ENCODE data around the gene ZNF862. TPM values are rescaled to one million over a fixed set of nuclear protein-coding genes. Genes with fewer than 3 reads are reported as not detected.

The ZNF862 gene
- polyA plus RNA-seq, 1 of the 3 experiments (the other 2 are of a cell fraction) = 17.3 TPM

GRCh38 chr7:149809215-149809614 is 29.0 kb upstream of the ZNF862 start:
- Histone ChIP-seq H3K4me2 (no peak overlapping the region), H2AFZ (ENCODE audit: low read depth) (no peak overlapping the region), H4K20me1 (ENCODE audit: insufficient read depth) (no peaks in the 10 kb centered on the region), H3K9me2 (no peaks in the 10 kb centered on the region), H3K9me3 (no peaks in the 10 kb centered on the region), H3K36me3 (replicated peaks in 1 of 2; ENCODE audit: control insufficient read depth in 1 of 2, insufficient read depth in 2 of 2, low read length in 1 of 2) (no peaks in the 10 kb centered on the region), H3K9ac (no peak overlapping the region), H3F3A (replicated peaks; ENCODE audit: insufficient read depth) (no peaks in the 10 kb centered on the region), H3K27ac (ENCODE audit: low read depth in 2 of 2, low read length in 1 of 2) (no peak overlapping the region), H3K4me3 (ENCODE audit: low read depth in 2 of 2, low read length in 1 of 2) (no peak overlapping the region), H3K27me3 (ENCODE audit: insufficient read depth) (peaks cover 22% of the 10 kb centered on the region), H3K4me1 (ENCODE audit: control insufficient read depth in 1 of 2, insufficient read depth in 2 of 2, low read depth in 1 of 2, low read length in 1 of 2) (no peaks in the 10 kb centered on the region; a peak in 1 of 4 replicates), H3K79me2 (ENCODE audit: insufficient read depth) (no peaks in the 10 kb centered on the region)
- no peak for TF ChIP-seq GABPA (IDR thresholded peaks at IDR 0.05; ENCODE audit: low read depth)
- no peak for TF ChIP-seq EP300 (IDR thresholded peaks at IDR 0.05; ENCODE audit: borderline replicate concordance in 1 of 2, low read depth in 1 of 2, low read length in 1 of 2)
- TF ChIP-seq GATA2 (CRISPR knock-in tag; IDR thresholded peaks at IDR 0.05) = no peak
- TF ChIP-seq RCOR1 (IDR thresholded peaks at IDR 0.05; ENCODE audit: low read length) = no peak
- TF ChIP-seq SIN3A (IDR thresholded peaks at IDR 0.05; ENCODE audit: borderline replicate concordance, low read depth, low read length) = no peak
- TF ChIP-seq NRF1 (IDR thresholded peaks at IDR 0.05; ENCODE audit: low read depth, low read length) = no peak
- TF ChIP-seq EZH2phosphoT487 (IDR thresholded peaks at IDR 0.05; ENCODE audit: borderline replicate concordance, low read depth) = no peak
- no peak for TF ChIP-seq ZBTB33 (IDR thresholded peaks at IDR 0.05; ENCODE audit: borderline replicate concordance, low read depth)
- no peak for TF ChIP-seq RAD21 (IDR thresholded peaks at IDR 0.05; ENCODE audit: low read length)
- no peak for TF ChIP-seq JUND (IDR thresholded peaks at IDR 0.05)
- POLR2A ChIA-PET = no interaction called here
- no peak for DNase-seq
- whole genome bisulfite sequencing (ENCODE audit: low lambda C conversion rate) = 57% methylated on average over 1 of the region's 2 CpGs
- CTCF ChIA-PET = interaction anchor here (0.6 to 8.2 kb wide), 5 partner anchors 11 to 410 kb away, joined by 3 to 189 read pairs (median 6); no protein-coding TSS in a partner anchor

DNA sequence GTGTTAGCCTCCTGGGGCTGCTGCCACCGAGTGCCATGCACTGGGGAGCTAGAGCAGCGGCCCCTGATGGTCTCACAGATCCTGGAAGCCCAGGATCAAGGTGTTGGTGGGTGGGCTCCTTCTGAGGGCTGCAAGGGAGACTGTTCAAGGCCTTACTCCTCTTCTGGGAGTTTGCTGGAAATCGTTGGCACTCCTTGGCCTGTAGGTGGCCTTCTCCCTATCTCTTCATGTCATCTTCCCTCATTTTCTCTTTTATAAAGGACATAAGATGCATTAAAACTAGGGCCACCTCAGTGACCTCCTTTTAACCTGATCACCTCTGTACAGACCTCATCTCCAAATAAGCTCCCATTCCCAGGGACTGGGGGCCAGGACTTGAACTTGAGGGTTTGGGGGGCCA is 27.0 kb upstream of the ZNF862 start:
- no peak overlapping the region for H3K27ac ChIP-seq (ENCODE audit: low read depth in 2 of 2, low read length in 1 of 2)
- DNase-seq = no peak
- no peak overlapping the region for H2AFZ ChIP-seq (ENCODE audit: low read depth)
- H3K4me1 ChIP-seq (ENCODE audit: control insufficient read depth in 1 of 2, insufficient read depth in 2 of 2, low read depth in 1 of 2, low read length in 1 of 2) = peaks cover 0 to 4% of the 10 kb centered on the region in 2 experiments; a peak in 1 of 4 replicates
- no peaks in the 10 kb centered on the region for H3K36me3 ChIP-seq (replicated peaks in 1 of 2; ENCODE audit: control insufficient read depth in 1 of 2, insufficient read depth in 2 of 2, low read length in 1 of 2)
- no peak overlapping the region for H3K9ac ChIP-seq
- H3F3A ChIP-seq (replicated peaks; ENCODE audit: insufficient read depth) = no peaks in the 10 kb centered on the region
- no peaks in the 10 kb centered on the region for H4K20me1 ChIP-seq (ENCODE audit: insufficient read depth)
- POLR2A ChIA-PET = no interaction called here
- TF ChIP-seq NFIC (IDR thresholded peaks at IDR 0.05; ENCODE audit: borderline replicate concordance) (no peak), RFX5 (IDR thresholded peaks at IDR 0.05; ENCODE audit: low read length) (no peak)
- TF ChIP-seq, protein P1, sequence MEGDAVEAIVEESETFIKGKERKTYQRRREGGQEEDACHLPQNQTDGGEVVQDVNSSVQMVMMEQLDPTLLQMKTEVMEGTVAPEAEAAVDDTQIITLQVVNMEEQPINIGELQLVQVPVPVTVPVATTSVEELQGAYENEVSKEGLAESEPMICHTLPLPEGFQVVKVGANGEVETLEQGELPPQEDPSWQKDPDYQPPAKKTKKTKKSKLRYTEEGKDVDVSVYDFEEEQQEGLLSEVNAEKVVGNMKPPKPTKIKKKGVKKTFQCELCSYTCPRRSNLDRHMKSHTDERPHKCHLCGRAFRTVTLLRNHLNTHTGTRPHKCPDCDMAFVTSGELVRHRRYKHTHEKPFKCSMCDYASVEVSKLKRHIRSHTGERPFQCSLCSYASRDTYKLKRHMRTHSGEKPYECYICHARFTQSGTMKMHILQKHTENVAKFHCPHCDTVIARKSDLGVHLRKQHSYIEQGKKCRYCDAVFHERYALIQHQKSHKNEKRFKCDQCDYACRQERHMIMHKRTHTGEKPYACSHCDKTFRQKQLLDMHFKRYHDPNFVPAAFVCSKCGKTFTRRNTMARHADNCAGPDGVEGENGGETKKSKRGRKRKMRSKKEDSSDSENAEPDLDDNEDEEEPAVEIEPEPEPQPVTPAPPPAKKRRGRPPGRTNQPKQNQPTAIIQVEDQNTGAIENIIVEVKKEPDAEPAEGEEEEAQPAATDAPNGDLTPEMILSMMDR (IDR thresholded peaks at IDR 0.05) = peak; percentile 46
- H3K79me2 ChIP-seq (ENCODE audit: insufficient read depth) = no peaks in the 10 kb centered on the region
- H3K4me3 ChIP-seq (ENCODE audit: low read depth in 2 of 2, low read length in 1 of 2) = no peak overlapping the region
- no peak overlapping the region for H3K4me2 ChIP-seq
- H3K9me2 ChIP-seq = no peaks in the 10 kb centered on the region
- CTCF ChIA-PET = interaction anchor here (0.6 to 8.2 kb wide), 6 partner anchors 9 to 1366 kb away, joined by 3 to 189 read pairs (median 4); no protein-coding TSS in a partner anchor
- whole genome bisulfite sequencing (ENCODE audit: low lambda C conversion rate) = 28% methylated on average over 3 of the region's 3 CpGs
- peaks cover 8% of the 10 kb centered on the region; the same call in 1 of the 2 replicates for H3K27me3 ChIP-seq (ENCODE audit: insufficient read depth)
- H3K9me3 ChIP-seq = no peaks in the 10 kb centered on the region
